Measurements from ENCODE around the gene IL13RA2. TPM values are rescaled to one million over a fixed set of nuclear protein-coding genes. Genes with fewer than 3 reads are reported as not detected.

IL13RA2 gene
- total and polyA plus RNA-seq, 12 donors, result 0.22 to 0.48 (median 0.32) TPM; not detected in 8

DNA sequence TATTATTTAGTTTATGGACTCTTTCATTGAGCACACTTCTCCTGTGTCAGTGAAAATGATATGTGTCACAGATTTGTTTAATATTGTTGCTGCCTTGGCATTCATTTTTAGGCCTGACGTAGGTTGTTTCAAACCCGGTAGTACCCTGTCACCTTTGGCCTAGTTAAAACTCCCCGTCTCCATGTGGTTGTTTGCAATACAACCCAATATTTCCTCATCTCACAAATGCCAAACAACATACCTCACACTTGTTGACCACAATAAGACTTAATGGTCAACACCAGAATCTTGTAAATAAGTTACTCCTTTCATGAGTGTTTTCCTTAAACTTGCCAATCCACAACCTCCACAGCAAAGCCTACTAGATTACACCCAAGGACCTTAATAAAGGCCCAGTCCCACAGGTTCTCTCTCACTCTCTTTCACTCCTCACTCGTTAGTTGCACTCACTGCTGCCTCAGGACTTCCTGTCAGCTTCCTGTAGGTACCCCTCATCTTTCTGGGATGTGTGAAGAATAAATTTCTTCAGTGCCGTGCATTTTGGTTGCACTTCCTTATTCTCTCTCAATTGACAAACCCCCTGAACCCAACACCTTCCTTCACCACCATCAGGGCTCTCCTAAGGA is 31.3 kb downstream of the IL13RA2 start:
- Histone ChIP-seq H3K9me3 (no peaks in the 10 kb centered on the region), H3K4me1 (no peaks in the 10 kb centered on the region), H3K4me3 (no peak overlapping the region), H3K36me3 (no peaks in the 10 kb centered on the region), H3K27me3 (peaks cover 0 to 18% (median 0%) of the 10 kb centered on the region in 7 donors), H3K27ac (no peak overlapping the region)
- WGBS, 2 donors, result 76 to 83% methylated on average over 5 of the region's 5 CpGs
- ATAC-seq (no peak), DNase-seq (no peak)
- TF ChIP-seq, protein P1, sequence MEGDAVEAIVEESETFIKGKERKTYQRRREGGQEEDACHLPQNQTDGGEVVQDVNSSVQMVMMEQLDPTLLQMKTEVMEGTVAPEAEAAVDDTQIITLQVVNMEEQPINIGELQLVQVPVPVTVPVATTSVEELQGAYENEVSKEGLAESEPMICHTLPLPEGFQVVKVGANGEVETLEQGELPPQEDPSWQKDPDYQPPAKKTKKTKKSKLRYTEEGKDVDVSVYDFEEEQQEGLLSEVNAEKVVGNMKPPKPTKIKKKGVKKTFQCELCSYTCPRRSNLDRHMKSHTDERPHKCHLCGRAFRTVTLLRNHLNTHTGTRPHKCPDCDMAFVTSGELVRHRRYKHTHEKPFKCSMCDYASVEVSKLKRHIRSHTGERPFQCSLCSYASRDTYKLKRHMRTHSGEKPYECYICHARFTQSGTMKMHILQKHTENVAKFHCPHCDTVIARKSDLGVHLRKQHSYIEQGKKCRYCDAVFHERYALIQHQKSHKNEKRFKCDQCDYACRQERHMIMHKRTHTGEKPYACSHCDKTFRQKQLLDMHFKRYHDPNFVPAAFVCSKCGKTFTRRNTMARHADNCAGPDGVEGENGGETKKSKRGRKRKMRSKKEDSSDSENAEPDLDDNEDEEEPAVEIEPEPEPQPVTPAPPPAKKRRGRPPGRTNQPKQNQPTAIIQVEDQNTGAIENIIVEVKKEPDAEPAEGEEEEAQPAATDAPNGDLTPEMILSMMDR (IDR thresholded peaks at IDR 0.05), result no peak
- intact Hi-C loops (cut with DNase I), result no loop called here

DNA sequence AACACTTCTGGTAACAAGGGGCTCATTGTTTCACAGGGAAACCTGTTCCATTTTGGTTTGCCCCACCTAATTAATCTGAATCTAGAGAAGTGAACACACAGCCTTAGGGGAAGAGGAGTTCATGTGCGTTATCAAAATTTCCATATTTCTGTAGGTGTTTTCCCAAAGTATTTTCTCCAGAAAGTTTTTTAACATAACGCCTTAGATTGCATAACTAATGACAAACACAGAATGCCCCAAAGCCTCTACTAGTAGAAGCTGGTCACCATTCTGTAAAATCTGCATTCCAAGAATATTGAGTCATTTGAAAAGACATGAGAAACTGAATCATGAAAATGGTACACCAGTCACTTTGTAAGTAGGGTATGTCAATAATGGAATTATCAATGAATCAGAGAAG is 41.1 kb downstream of the IL13RA2 start:
- no peak overlapping the region for H3K27ac ChIP-seq
- no peak overlapping the region for H3K4me3 ChIP-seq
- intact Hi-C loops (cut with DNase I), result no loop called here
- H3K27me3 ChIP-seq, result peaks cover 0 to 13% (median 0%) of the 10 kb centered on the region in 7 donors
- peaks cover 0 to 10% (median 0%) of the 10 kb centered on the region in 11 donors for H3K9me3 ChIP-seq
- ATAC-seq (no peak), DNase-seq (no peak)
- no peaks in the 10 kb centered on the region for H3K36me3 ChIP-seq
- TF ChIP-seq, protein P1 (IDR thresholded peaks at IDR 0.05), result no peak
- H3K4me1 ChIP-seq, result no peaks in the 10 kb centered on the region
- 80 to 85% methylated on average over 2 of the region's 2 CpGs for WGBS, 2 donors

DNA sequence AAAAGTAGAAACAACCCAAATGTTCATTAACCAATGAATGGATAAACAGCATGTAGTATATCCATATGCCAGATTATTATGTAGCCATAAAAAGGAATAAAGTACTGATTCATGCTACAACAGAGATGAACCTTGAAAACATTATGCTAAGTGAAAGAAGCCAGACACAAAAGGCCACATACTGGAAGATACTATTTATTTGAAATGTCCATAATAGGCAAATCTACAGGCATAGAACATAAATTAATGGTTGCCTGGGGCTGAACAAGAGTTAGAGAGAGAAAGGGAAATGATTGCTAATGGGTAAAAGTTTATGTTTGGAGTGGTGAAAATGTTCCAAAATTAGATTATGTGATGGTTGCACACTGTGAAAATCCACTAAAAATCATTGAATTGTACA is 44.4 kb downstream of the IL13RA2 start:
- ATAC-seq (no peak), DNase-seq (no peak)
- peaks cover 0 to 10% (median 0%) of the 10 kb centered on the region in 11 donors for H3K9me3 ChIP-seq
- no peaks in the 10 kb centered on the region for H3K4me1 ChIP-seq
- H3K27me3 ChIP-seq, result peaks cover 0 to 27% (median 0%) of the 10 kb centered on the region in 7 donors
- no peak overlapping the region for H3K27ac ChIP-seq
- no peak overlapping the region for H3K4me3 ChIP-seq
- TF ChIP-seq, protein P1 (IDR thresholded peaks at IDR 0.05), result no peak
- intact Hi-C loops (cut with DNase I), result no loop called here
- no peaks in the 10 kb centered on the region for H3K36me3 ChIP-seq

DNA sequence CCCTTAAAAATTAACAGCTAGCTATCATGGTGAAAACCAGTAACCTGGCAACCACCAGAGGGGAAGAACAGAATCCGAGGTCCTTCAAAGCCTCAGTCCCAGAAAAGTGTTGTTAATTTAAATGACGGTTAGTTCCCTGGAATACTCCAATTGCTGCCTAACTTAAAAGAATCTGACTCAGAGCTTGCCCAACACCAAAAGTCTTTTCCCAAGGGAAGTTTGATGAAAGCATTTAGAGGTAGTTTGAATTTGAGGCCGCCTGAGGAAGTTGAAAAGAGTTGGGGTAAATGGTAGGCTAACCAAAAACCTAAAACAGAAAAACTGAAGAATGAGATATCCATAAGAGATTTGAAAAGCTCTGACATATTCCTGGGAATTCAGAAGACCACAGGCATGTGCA is 46.6 kb downstream of the IL13RA2 start:
- 84 to 85% methylated on average over 3 of the region's 3 CpGs for WGBS, 2 donors
- ATAC-seq (no peak), DNase-seq (no peak)
- Histone ChIP-seq H3K9me3 (peaks cover 0 to 4% (median 0%) of the 10 kb centered on the region in 11 donors), H3K27me3 (peaks cover 0 to 49% (median 0%) of the 10 kb centered on the region in 7 donors), H3K36me3 (no peaks in the 10 kb centered on the region), H3K4me1 (no peaks in the 10 kb centered on the region), H3K27ac (no peak overlapping the region), H3K4me3 (no peak overlapping the region)
- TF ChIP-seq, protein P1 (IDR thresholded peaks at IDR 0.05), result no peak
- intact Hi-C loops (cut with DNase I), result no loop called here

Data from heart right ventricle (tissue), 16 donors.